ENCODE results near the gene WNT7B.

Gene WNT7B

DNA sequence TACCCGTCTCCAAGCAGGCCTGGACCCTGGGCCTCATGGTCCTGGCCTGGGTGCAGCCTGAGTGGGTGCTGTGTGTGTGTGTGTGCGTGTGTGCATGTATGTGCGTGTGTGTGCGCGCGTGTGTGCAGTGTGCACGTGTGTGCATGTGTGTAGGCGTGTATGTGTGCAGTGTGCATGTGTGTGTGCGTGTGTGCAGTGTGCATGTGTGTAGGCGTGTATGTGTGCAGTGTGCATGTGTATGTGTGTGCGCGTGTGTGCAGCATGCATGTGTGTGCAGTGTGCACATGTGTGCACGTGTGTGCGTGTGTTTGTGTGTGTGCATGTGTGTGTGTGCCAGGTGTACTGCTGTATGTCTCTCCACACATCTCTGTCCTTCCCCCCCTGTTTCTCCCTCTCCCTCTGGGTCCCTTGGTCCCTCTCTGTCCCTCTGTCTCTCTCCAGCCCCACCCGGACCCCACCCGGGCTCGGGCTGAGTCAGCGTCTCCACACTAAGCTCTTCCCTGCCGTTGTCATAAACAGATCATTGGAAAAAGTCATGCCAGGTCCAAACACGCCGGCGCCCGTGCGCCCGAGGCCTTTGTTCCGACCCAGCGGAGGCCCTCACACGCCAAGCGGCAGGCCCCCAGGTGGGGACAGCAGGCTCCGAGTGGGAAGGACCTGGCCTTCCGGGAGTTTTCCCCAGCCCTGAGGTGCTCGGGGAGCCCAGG lies 34.0 kb downstream of the WNT7B start:
- CTCF ChIA-PET: no interaction called here
- no peak for DNase-seq (ENCODE audit: extremely low spot score)
- POLR2A ChIA-PET: no interaction called here
- TF ChIP-seq ELF4 (IDR thresholded peaks at IDR 0.05) (no peak), FOXK2 (IDR thresholded peaks at IDR 0.05) (no peak), TARDBP (IDR thresholded peaks at IDR 0.05) (no peak), SP1 (IDR thresholded peaks at IDR 0.05) (no peak), FOXA1 (IDR thresholded peaks at IDR 0.05) (no peak), ARNT (IDR thresholded peaks at IDR 0.05) (no peak), SUZ12 (IDR thresholded peaks at IDR 0.05) (no peak), CTBP1 (IDR thresholded peaks at IDR 0.05; ENCODE audit: borderline replicate concordance) (no peak), L3MBTL2 (conservative IDR thresholded peaks at IDR 0.05) (no peak), ZNF384 (IDR thresholded peaks at IDR 0.05) (no peak), HDGF (IDR thresholded peaks at IDR 0.05; ENCODE audit: borderline replicate concordance) (no peak), NFRKB (IDR thresholded peaks at IDR 0.05) (no peak), LEF1 (IDR thresholded peaks at IDR 0.05; ENCODE audit: borderline replicate concordance) (no peak)
- TF ChIP-seq, protein P1, sequence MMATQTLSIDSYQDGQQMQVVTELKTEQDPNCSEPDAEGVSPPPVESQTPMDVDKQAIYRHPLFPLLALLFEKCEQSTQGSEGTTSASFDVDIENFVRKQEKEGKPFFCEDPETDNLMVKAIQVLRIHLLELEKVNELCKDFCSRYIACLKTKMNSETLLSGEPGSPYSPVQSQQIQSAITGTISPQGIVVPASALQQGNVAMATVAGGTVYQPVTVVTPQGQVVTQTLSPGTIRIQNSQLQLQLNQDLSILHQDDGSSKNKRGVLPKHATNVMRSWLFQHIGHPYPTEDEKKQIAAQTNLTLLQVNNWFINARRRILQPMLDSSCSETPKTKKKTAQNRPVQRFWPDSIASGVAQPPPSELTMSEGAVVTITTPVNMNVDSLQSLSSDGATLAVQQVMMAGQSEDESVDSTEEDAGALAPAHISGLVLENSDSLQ (IDR thresholded peaks at IDR 0.05): no peak

DNA sequence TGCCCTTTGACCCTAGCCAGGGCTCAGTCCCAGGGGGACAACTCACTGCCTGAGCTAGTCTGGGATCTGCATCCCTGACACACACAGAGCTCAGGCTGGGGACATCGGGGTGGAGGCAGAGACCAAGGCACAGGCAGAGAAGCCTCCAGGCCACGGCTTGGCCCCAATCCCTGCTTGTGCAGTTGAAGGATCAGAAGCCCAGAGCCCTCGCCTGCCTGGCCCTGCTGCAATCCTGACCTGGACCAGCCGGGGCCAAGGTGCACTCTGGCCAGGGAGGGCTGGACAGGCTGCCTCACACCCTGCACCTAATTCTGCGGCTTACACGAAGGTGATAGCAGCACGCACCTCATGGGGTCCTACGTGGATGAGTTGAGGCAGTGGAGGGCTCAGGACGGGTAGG lies 34.6 kb downstream of the WNT7B start:
- no peak for TF ChIP-seq ZNF384 (IDR thresholded peaks at IDR 0.05)
- TF ChIP-seq, protein P1 (IDR thresholded peaks at IDR 0.05): no peak
- no peak for TF ChIP-seq LEF1 (IDR thresholded peaks at IDR 0.05; ENCODE audit: borderline replicate concordance)
- TF ChIP-seq NFRKB (IDR thresholded peaks at IDR 0.05): no peak
- TF ChIP-seq L3MBTL2 (conservative IDR thresholded peaks at IDR 0.05): no peak
- TF ChIP-seq TARDBP (IDR thresholded peaks at IDR 0.05): no peak
- TF ChIP-seq FOXM1 (IDR thresholded peaks at IDR 0.05; ENCODE audit: borderline replicate concordance): no peak
- TF ChIP-seq SUZ12 (IDR thresholded peaks at IDR 0.05): no peak
- no peak for TF ChIP-seq SP1 (IDR thresholded peaks at IDR 0.05)
- TF ChIP-seq HDGF (IDR thresholded peaks at IDR 0.05; ENCODE audit: borderline replicate concordance): no peak
- TF ChIP-seq FOXK2 (IDR thresholded peaks at IDR 0.05): no peak
- ChIA-PET POLR2A (no interaction called here), CTCF (no interaction called here)
- no peak for DNase-seq (ENCODE audit: extremely low spot score)

GRCh38 chr22:45938913-45939312 lies 38.0 kb downstream of the WNT7B start:
- ChIA-PET CTCF (interaction anchor here (0.6 kb wide), 1 partner anchor 1140 kb away, joined by 3 read pairs; no protein-coding TSS in a partner anchor), POLR2A (no interaction called here)
- no peak for DNase-seq (ENCODE audit: extremely low spot score)
- TF ChIP-seq ELF4 (IDR thresholded peaks at IDR 0.05) (no peak), FOXA1 (IDR thresholded peaks at IDR 0.05) (no peak), L3MBTL2 (conservative IDR thresholded peaks at IDR 0.05) (no peak), BHLHE40 (IDR thresholded peaks at IDR 0.05; ENCODE audit: borderline replicate concordance) (no peak)

DNA sequence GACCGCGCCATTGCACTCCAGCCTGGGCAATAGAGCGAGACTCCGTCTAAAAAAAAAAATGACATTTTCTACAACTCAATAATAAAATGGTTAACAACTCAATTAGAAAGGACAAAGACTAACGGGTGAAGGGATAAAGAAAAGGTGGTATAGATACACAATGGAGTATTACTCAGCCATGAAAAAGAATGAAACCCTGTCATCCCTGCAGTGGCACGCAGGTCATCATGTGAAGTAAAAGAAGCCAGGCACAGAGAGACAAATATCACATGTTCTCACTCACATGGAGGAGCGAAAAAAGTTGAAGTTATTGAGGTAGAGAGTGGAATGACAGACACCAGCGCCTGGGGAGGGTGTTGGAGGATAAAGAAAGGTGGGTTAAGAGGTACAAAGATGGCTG lies 39.0 kb downstream of the WNT7B start:
- DNase-seq (ENCODE audit: extremely low spot score): no peak
- CTCF ChIA-PET: no interaction called here
- POLR2A ChIA-PET: no interaction called here
- TF ChIP-seq SUZ12 (IDR thresholded peaks at IDR 0.05) (no peak), FOXA1 (IDR thresholded peaks at IDR 0.05) (no peak), L3MBTL2 (conservative IDR thresholded peaks at IDR 0.05) (no peak), ZNF384 (IDR thresholded peaks at IDR 0.05) (no peak), CTBP1 (IDR thresholded peaks at IDR 0.05; ENCODE audit: borderline replicate concordance) (no peak), SP1 (IDR thresholded peaks at IDR 0.05) (no peak), BHLHE40 (IDR thresholded peaks at IDR 0.05; ENCODE audit: borderline replicate concordance) (no peak), HDGF (IDR thresholded peaks at IDR 0.05; ENCODE audit: borderline replicate concordance) (no peak), FOXK2 (IDR thresholded peaks at IDR 0.05) (no peak), LEF1 (IDR thresholded peaks at IDR 0.05; ENCODE audit: borderline replicate concordance) (no peak), FOXM1 (IDR thresholded peaks at IDR 0.05; ENCODE audit: borderline replicate concordance) (no peak), NFRKB (IDR thresholded peaks at IDR 0.05) (no peak), ARNT (IDR thresholded peaks at IDR 0.05) (no peak), TARDBP (IDR thresholded peaks at IDR 0.05) (no peak)
- TF ChIP-seq, protein P1 (IDR thresholded peaks at IDR 0.05): no peak

- ChIA-PET CTCF (interaction anchor here (0.5 kb wide), 1 partner anchor 16 kb away, joined by 3 read pairs; no protein-coding TSS in a partner anchor), POLR2A (interaction anchor here (0.6 kb wide), 1 partner anchor 39 kb away, joined by 4 read pairs; no protein-coding TSS in a partner anchor)
- DNase-seq (ENCODE audit: extremely low spot score): no peak
- TF ChIP-seq ARNT (IDR thresholded peaks at IDR 0.05): no peak
- TF ChIP-seq FOXM1 (IDR thresholded peaks at IDR 0.05; ENCODE audit: borderline replicate concordance): no peak
- TF ChIP-seq NFRKB (IDR thresholded peaks at IDR 0.05): no peak
- no peak for TF ChIP-seq L3MBTL2 (conservative IDR thresholded peaks at IDR 0.05)
- no peak for TF ChIP-seq LEF1 (IDR thresholded peaks at IDR 0.05; ENCODE audit: borderline replicate concordance)
- TF ChIP-seq SP1 (IDR thresholded peaks at IDR 0.05): no peak
- TF ChIP-seq FOXK2 (IDR thresholded peaks at IDR 0.05): no peak
- TF ChIP-seq, protein P1 (IDR thresholded peaks at IDR 0.05): no peak
- TF ChIP-seq CTBP1 (IDR thresholded peaks at IDR 0.05; ENCODE audit: borderline replicate concordance): no peak
Observed at GRCh38 chr22:45935573-45935972, 41.4 kb downstream of the WNT7B start.

Data from HEK293T (cell line).